ENCODE results near the gene CCDC74B.
"Not testable (repeated sequence)": the region's sequence is repeated elsewhere in the genome, so short reads cannot be mapped to it uniquely, and the experiment has no call there.

Gene CCDC74B

GRCh38 chr2:130162968-130163367 lies 18.1 kb upstream of the CCDC74B start:
- no peak for ATAC-seq
- TF ChIP-seq PPARA (CRISPR knock-in tag; IDR thresholded peaks at IDR 0.05; ENCODE audit: borderline replicate concordance) (no peak), TOX (CRISPR knock-in tag; IDR thresholded peaks at IDR 0.05; ENCODE audit: borderline replicate concordance) (no peak), ZFP30 (CRISPR knock-in tag; IDR thresholded peaks at IDR 0.05) (no peak), ZNF8 (CRISPR knock-in tag; IDR thresholded peaks at IDR 0.05) (no peak), ZFP3 (CRISPR knock-in tag; IDR thresholded peaks at IDR 0.05) (no peak), GLIS3 (CRISPR knock-in tag; IDR thresholded peaks at IDR 0.05) (no peak), BACH2 (CRISPR knock-in tag; IDR thresholded peaks at IDR 0.05; ENCODE audit: borderline replicate concordance) (no peak), PATZ1 (CRISPR knock-in tag; IDR thresholded peaks at IDR 0.05; ENCODE audit: borderline replicate concordance) (no peak), OSR1 (CRISPR knock-in tag; IDR thresholded peaks at IDR 0.05) (no peak), ZNF565 (CRISPR knock-in tag; conservative IDR thresholded peaks at IDR 0.05; ENCODE audit: low read depth) (no peak), CREB5 (CRISPR knock-in tag; IDR thresholded peaks at IDR 0.05; ENCODE audit: low read depth) (no peak), CSDC2 (CRISPR knock-in tag; IDR thresholded peaks at IDR 0.05) (no peak), ZNF70 (CRISPR knock-in tag; IDR thresholded peaks at IDR 0.05) (no peak), TSHZ2 (CRISPR knock-in tag; IDR thresholded peaks at IDR 0.05) (no peak), RARB (CRISPR knock-in tag; IDR thresholded peaks at IDR 0.05) (no peak), POU6F1 (CRISPR knock-in tag; IDR thresholded peaks at IDR 0.05; ENCODE audit: borderline replicate concordance, low read depth) (no peak)

- ATAC-seq, result not testable (repeated sequence)
Measured at GRCh38 chr2:130162486-130162885, 17.6 kb upstream of the CCDC74B start.

GRCh38 chr2:130160838-130161705 lies 16.2 kb upstream of the CCDC74B start:
- ATAC-seq, result not testable (repeated sequence)

- no peak for ATAC-seq
Measured at GRCh38 chr2:130160131-130160530, 15.2 kb upstream of the CCDC74B start.

GRCh38 chr2:130159376-130159775 lies 14.5 kb upstream of the CCDC74B start:
- not testable (repeated sequence) for ATAC-seq

More at GRCh38 chr2:130160131-130160530, 15.2 kb upstream of the CCDC74B start:
- TF ChIP-seq ARNTL (CRISPR knock-in tag; IDR thresholded peaks at IDR 0.05; ENCODE audit: borderline replicate concordance, low read depth), result no peak
- no peak for TF ChIP-seq POU6F1 (CRISPR knock-in tag; IDR thresholded peaks at IDR 0.05; ENCODE audit: borderline replicate concordance, low read depth)
- no peak for TF ChIP-seq ZNF70 (CRISPR knock-in tag; IDR thresholded peaks at IDR 0.05)
- TF ChIP-seq SNAI2 (CRISPR knock-in tag; IDR thresholded peaks at IDR 0.05), result no peak
- no peak for TF ChIP-seq CSDC2 (CRISPR knock-in tag; IDR thresholded peaks at IDR 0.05)
- no peak for TF ChIP-seq PPARA (CRISPR knock-in tag; IDR thresholded peaks at IDR 0.05; ENCODE audit: borderline replicate concordance)
- no peak for TF ChIP-seq ZNF8 (CRISPR knock-in tag; IDR thresholded peaks at IDR 0.05)
- TF ChIP-seq ESRRG (CRISPR knock-in tag; IDR thresholded peaks at IDR 0.05), result no peak
- TF ChIP-seq ZFP3 (CRISPR knock-in tag; IDR thresholded peaks at IDR 0.05), result no peak

Data from SK-N-SH treated with all-trans-retinoic acid at 6 μM for 48 hours (cell line).